HPDE6-E6E7 (cell line): ENCODE measurements around the gene IQCE.
"Not testable (repeated sequence)": the region's sequence is repeated elsewhere in the genome, so short reads cannot be mapped to it uniquely, and the experiment has no call there.

ENCODE experiments used
- DNase-seq: peaks from one replicate; pipeline ENCODE4 v3.0.0; 2011; ENCODE audit warnings: missing footprints; ENCODE audit errors: extremely low spot score

Gene IQCE

GRCh38 chr7:2577914-2578680, 19.3 kb downstream of the IQCE start:
- DNase-seq = no peak

GRCh38 chr7:2580636-2581035, 21.9 kb downstream of the IQCE start:
- DNase-seq = no peak

- no peak for DNase-seq
These were observed 23.4 kb downstream of the IQCE start for GRCh38 chr7:2582006-2582735.

GRCh38 chr7:2583798-2584580, 25.2 kb downstream of the IQCE start:
- DNase-seq = no peak

GRCh38 chr7:2585446-2585845, 26.7 kb downstream of the IQCE start:
- DNase-seq = no peak

- no peak for DNase-seq
These were observed 27.7 kb downstream of the IQCE start for GRCh38 chr7:2586326-2587020.

GRCh38 chr7:2587134-2587533, 28.4 kb downstream of the IQCE start:
- DNase-seq = no peak

- DNase-seq = no peak
These were observed 29.0 kb downstream of the IQCE start for GRCh38 chr7:2587778-2588177.

GRCh38 chr7:2589341-2589740, 30.6 kb downstream of the IQCE start:
- DNase-seq = no peak

- DNase-seq = not testable (repeated sequence)
These were observed 31.2 kb downstream of the IQCE start for GRCh38 chr7:2589941-2590340.

- DNase-seq = no peak
These were observed 33.6 kb downstream of the IQCE start for GRCh38 chr7:2592375-2592865.

- DNase-seq = no peak
These were observed 34.4 kb downstream of the IQCE start for GRCh38 chr7:2593036-2593727.

- no peak for DNase-seq
These were observed 35.8 kb downstream of the IQCE start for GRCh38 chr7:2594599-2594998.

GRCh38 chr7:2595258-2595860, 36.6 kb downstream of the IQCE start:
- no peak for DNase-seq

- no peak for DNase-seq
These were observed 37.9 kb downstream of the IQCE start for GRCh38 chr7:2596464-2597272.

GRCh38 chr7:2597273-2597640, 38.5 kb downstream of the IQCE start:
- DNase-seq = no peak

GRCh38 chr7:2598154-2598823, 39.5 kb downstream of the IQCE start:
- no peak for DNase-seq

- DNase-seq = no peak
These were observed 42.3 kb downstream of the IQCE start for GRCh38 chr7:2601065-2601464.

- DNase-seq = no peak
These were observed 43.1 kb downstream of the IQCE start for GRCh38 chr7:2601907-2602306.
